Measurements from ENCODE around the gene MOCS3.

MOCS3 gene

DNA sequence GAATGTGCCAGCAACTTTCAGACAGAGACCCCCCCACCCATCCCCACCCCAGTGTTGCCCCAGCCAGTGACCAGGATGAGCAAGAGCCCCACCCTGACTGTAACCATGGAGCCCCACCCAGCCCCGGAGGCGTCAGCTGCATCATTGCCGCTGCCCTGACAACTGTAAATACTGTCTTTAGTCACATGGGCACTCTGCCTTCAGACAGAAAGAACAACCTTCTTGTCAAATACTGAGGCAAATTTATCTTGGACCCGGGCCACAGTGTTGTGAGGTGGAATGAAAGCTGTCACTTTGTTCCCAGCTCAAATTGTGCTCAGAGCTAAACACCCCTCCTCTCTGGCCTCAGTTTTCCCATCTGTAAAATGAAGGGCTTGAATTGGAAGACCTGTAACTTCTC is 23.7 kb downstream of the MOCS3 start:
- Histone ChIP-seq H2AFZ (ENCODE audit: low read length, unreplicated experiment) (no peak overlapping the region), H3K4me1 (ENCODE audit: control insufficient read depth, insufficient read depth, low read length, unreplicated experiment) (peaks cover 30% of the 10 kb centered on the region), H3K36me3 (ENCODE audit: insufficient read depth, low read length) (no peaks in the 10 kb centered on the region), H3K4me3 (ENCODE audit: low read depth, low read length) (no peak overlapping the region), H3K79me2 (ENCODE audit: control insufficient read depth, insufficient read depth, low read length, unreplicated experiment) (no peaks in the 10 kb centered on the region), H3K27me3 (ENCODE audit: insufficient read depth, low read length) (no peaks in the 10 kb centered on the region), H3K27ac (ENCODE audit: low read depth, low read length) (peak overlapping the region; percentile 43; the same call in 1 of the 2 replicates)

DNA sequence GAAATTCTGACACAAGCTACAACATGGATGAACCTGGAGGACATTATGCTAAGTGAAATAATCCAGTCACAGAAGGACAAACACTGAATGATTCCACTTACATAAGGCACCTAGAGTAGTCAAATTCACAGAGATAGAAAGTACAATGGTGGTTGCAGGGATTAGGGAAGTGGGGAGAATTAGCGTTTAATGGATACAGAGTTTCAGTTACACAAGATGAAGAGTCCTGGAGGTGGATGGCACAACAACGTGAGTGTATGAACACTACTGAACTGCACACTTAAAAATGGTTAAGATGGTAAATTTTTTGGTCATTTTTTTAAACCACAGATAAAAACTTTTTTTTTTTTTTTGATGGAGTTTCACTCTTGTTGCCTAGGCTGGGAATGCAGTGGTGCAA is 24.7 kb downstream of the MOCS3 start:
- no peaks in the 10 kb centered on the region for H3K79me2 ChIP-seq (ENCODE audit: control insufficient read depth, insufficient read depth, low read length, unreplicated experiment)
- no peak overlapping the region for H3K27ac ChIP-seq (ENCODE audit: low read depth, low read length)
- no peaks in the 10 kb centered on the region for H3K36me3 ChIP-seq (ENCODE audit: insufficient read depth, low read length)
- H2AFZ ChIP-seq (ENCODE audit: low read length, unreplicated experiment), result no peak overlapping the region
- no peak overlapping the region for H3K4me3 ChIP-seq (ENCODE audit: low read depth, low read length)
- H3K4me1 ChIP-seq (ENCODE audit: control insufficient read depth, insufficient read depth, low read length, unreplicated experiment), result peaks cover 30% of the 10 kb centered on the region
- no peaks in the 10 kb centered on the region for H3K27me3 ChIP-seq (ENCODE audit: insufficient read depth, low read length)

DNA sequence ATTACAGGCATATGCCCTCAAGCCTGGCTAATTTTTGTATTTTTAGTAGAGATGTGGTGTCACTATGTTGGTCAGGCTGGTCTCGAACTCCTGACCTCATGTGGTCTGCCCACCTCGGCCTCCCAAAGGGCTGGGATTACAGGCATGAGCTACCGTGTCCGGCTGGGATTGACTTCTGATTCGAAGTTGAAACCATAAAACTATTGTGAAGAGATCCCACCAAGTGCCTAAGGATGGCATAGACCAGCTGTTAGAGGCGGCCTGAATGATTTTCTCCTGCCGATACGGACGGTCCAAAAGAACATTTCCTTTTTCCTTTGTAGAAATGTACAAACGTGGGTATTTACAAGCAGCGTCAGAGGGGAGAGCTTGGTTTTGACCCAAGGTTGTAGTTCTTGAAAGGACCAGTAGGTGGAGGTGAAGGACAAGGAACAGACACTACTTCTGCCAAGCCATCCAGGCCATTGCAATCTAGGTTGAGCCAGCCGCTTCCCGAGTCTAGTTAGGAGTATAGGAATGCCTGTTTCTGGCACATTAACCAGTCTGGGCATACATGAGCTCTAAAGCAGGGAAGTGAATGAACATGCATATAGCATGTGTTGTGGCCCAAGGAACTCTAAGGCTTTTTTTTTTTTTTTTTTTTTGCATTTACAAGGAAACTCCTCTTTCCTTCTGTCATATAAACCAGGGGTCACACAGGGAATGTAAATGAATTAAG is 29.0 kb downstream of the MOCS3 start:
- peaks cover 2% of the 10 kb centered on the region for H3K4me1 ChIP-seq (ENCODE audit: control insufficient read depth, insufficient read depth, low read length, unreplicated experiment)
- H3K4me3 ChIP-seq (ENCODE audit: low read depth, low read length), result no peak overlapping the region
- no peak overlapping the region for H3K27ac ChIP-seq (ENCODE audit: low read depth, low read length)
- no peaks in the 10 kb centered on the region for H3K27me3 ChIP-seq (ENCODE audit: insufficient read depth, low read length)
- no peaks in the 10 kb centered on the region for H3K79me2 ChIP-seq (ENCODE audit: control insufficient read depth, insufficient read depth, low read length, unreplicated experiment)
- peak overlapping the region; percentile 61 for H2AFZ ChIP-seq (ENCODE audit: low read length, unreplicated experiment)
- H3K36me3 ChIP-seq (ENCODE audit: insufficient read depth, low read length), result no peaks in the 10 kb centered on the region

DNA sequence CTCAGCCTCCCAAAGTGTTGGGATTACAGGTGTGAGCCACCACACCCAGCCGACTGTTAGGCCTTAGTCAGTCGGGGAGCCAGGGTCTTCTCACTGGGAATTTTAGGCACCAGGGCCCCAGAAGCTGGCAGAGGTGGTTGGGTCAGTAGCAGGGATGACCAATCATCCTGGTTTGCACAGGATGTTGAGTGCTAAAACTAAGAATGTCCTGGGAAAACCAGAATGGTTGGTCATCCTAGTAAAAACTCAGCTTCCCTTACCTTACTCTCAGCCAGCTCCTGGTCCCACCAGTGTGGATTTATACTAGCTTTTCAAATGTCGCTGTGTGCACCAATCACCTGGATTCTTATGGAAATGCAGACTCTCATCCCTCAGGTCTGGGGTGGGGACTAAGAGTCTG is 32.5 kb downstream of the MOCS3 start:
- H3K27me3 ChIP-seq (ENCODE audit: insufficient read depth, low read length), result no peaks in the 10 kb centered on the region
- no peaks in the 10 kb centered on the region for H3K36me3 ChIP-seq (ENCODE audit: insufficient read depth, low read length)
- no peaks in the 10 kb centered on the region for H3K4me1 ChIP-seq (ENCODE audit: control insufficient read depth, insufficient read depth, low read length, unreplicated experiment)
- H2AFZ ChIP-seq (ENCODE audit: low read length, unreplicated experiment), result no peak overlapping the region
- no peak overlapping the region for H3K27ac ChIP-seq (ENCODE audit: low read depth, low read length)
- H3K79me2 ChIP-seq (ENCODE audit: control insufficient read depth, insufficient read depth, low read length, unreplicated experiment), result no peaks in the 10 kb centered on the region
- H3K4me3 ChIP-seq (ENCODE audit: low read depth, low read length), result no peak overlapping the region

DNA sequence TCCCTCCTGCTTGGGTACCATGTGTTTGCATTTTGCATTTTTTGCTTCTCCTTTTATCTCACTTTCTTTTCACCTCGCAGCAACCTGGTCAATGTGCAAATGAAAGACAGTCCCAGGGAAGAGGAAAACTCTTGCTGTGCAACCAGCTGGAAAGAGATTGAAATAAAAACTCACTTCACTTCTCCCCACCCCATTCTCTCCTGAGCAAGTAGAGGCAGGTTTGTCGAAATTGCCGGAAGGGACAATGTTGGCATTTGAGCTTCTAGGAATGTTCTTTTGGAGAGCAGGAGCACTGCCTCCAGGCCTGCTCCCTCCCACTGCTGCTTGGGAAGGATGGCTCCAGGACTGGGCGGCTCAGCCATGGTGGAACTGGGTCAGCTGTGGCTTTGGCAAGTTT is 33.7 kb downstream of the MOCS3 start:
- Histone ChIP-seq H3K27ac (ENCODE audit: low read depth, low read length) (no peak overlapping the region), H3K4me1 (ENCODE audit: control insufficient read depth, insufficient read depth, low read length, unreplicated experiment) (peaks cover 7% of the 10 kb centered on the region), H2AFZ (ENCODE audit: low read length, unreplicated experiment) (no peak overlapping the region), H3K4me3 (ENCODE audit: low read depth, low read length) (no peak overlapping the region), H3K36me3 (ENCODE audit: insufficient read depth, low read length) (no peaks in the 10 kb centered on the region), H3K27me3 (ENCODE audit: insufficient read depth, low read length) (no peaks in the 10 kb centered on the region), H3K79me2 (ENCODE audit: control insufficient read depth, insufficient read depth, low read length, unreplicated experiment) (no peaks in the 10 kb centered on the region)

DNA sequence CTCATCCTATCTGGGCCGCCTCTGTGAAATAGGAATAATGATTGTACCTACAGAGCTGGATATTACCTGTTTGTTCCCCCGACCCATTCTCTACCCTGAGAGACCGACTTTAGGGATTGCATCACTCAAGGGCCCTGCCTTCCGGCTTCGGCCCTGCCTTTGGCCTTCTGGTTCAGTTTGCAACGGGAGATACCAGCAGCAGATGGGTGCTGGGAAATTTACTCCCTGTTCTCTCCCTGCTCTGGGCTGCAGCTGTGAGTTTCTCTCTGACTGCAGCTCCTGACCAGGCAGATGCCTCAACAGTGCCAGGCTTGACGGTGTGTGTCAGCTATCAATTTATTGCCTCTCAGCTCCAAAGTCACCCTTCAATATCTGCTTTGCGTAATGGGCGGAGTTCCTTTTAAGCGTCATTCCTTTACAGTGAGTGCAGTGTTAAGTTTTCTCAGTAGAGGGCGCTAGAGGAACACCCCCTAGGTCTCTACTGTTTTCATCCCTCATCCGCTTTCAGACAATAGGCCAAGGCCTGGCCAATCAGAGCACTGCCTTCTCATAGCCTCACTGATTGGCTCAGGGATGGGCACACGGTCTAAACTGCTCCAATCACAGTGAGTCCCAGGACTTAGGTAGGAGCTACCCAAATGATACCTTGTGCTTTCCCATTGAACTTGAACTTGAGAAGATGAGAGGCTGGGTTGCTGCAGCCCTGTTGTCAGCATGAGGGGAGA is 34.3 kb downstream of the MOCS3 start:
- H3K4me3 ChIP-seq (ENCODE audit: low read depth, low read length), result no peak overlapping the region
- no peak overlapping the region for H2AFZ ChIP-seq (ENCODE audit: low read length, unreplicated experiment)
- H3K27me3 ChIP-seq (ENCODE audit: insufficient read depth, low read length), result no peaks in the 10 kb centered on the region
- H3K79me2 ChIP-seq (ENCODE audit: control insufficient read depth, insufficient read depth, low read length, unreplicated experiment), result no peaks in the 10 kb centered on the region
- H3K27ac ChIP-seq (ENCODE audit: low read depth, low read length), result no peak overlapping the region
- H3K36me3 ChIP-seq (ENCODE audit: insufficient read depth, low read length), result no peaks in the 10 kb centered on the region
- peaks cover 7% of the 10 kb centered on the region for H3K4me1 ChIP-seq (ENCODE audit: control insufficient read depth, insufficient read depth, low read length, unreplicated experiment)

DNA sequence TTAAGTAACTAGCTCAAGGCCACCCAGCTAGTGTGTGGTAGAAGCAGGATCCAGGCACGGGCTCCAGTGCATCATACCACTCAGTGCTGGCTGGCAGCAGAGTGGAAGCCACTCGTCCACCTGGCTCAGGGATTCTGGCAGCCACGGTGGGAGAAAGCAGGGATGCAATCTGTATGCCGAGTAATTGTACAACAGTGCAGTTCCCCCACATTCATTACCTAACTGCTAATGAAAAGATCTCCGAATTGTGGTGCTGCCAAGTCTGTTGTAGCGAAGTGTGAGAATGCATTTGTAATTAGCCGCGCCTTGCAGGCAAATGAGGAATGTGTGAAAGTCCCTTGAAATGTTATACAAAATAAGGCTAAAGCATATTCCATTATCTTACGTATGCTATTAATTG is 35.3 kb downstream of the MOCS3 start:
- no peaks in the 10 kb centered on the region for H3K79me2 ChIP-seq (ENCODE audit: control insufficient read depth, insufficient read depth, low read length, unreplicated experiment)
- no peak overlapping the region for H2AFZ ChIP-seq (ENCODE audit: low read length, unreplicated experiment)
- H3K36me3 ChIP-seq (ENCODE audit: insufficient read depth, low read length), result no peaks in the 10 kb centered on the region
- H3K27ac ChIP-seq (ENCODE audit: low read depth, low read length), result no peak overlapping the region
- H3K27me3 ChIP-seq (ENCODE audit: insufficient read depth, low read length), result no peaks in the 10 kb centered on the region
- no peak overlapping the region for H3K4me3 ChIP-seq (ENCODE audit: low read depth, low read length)
- H3K4me1 ChIP-seq (ENCODE audit: control insufficient read depth, insufficient read depth, low read length, unreplicated experiment), result peaks cover 7% of the 10 kb centered on the region

DNA sequence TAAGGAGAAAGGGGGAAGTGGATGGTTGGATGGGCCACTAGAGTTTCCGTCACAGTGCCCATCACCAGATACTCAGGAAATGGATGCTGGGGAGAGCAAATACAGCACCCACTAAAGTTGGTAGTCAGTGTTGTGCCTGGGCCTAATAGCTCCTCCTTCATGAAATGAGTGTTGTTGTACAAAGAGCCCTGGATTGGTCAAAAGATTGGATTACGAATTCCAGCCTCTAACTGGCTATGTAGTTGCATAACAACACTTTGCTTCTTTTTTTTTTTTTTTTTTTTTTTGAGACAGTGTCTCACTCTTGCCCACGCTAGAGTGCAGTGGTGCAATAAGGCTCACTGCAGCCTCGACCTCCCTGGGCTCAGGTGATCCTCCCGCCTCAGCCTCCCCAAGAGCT is 36.9 kb downstream of the MOCS3 start:
- no peak overlapping the region for H3K4me3 ChIP-seq (ENCODE audit: low read depth, low read length)
- peaks cover 7% of the 10 kb centered on the region for H3K4me1 ChIP-seq (ENCODE audit: control insufficient read depth, insufficient read depth, low read length, unreplicated experiment)
- H2AFZ ChIP-seq (ENCODE audit: low read length, unreplicated experiment), result no peak overlapping the region
- no peaks in the 10 kb centered on the region for H3K79me2 ChIP-seq (ENCODE audit: control insufficient read depth, insufficient read depth, low read length, unreplicated experiment)
- no peaks in the 10 kb centered on the region for H3K36me3 ChIP-seq (ENCODE audit: insufficient read depth, low read length)
- H3K27ac ChIP-seq (ENCODE audit: low read depth, low read length), result no peak overlapping the region
- no peaks in the 10 kb centered on the region for H3K27me3 ChIP-seq (ENCODE audit: insufficient read depth, low read length)

DNA sequence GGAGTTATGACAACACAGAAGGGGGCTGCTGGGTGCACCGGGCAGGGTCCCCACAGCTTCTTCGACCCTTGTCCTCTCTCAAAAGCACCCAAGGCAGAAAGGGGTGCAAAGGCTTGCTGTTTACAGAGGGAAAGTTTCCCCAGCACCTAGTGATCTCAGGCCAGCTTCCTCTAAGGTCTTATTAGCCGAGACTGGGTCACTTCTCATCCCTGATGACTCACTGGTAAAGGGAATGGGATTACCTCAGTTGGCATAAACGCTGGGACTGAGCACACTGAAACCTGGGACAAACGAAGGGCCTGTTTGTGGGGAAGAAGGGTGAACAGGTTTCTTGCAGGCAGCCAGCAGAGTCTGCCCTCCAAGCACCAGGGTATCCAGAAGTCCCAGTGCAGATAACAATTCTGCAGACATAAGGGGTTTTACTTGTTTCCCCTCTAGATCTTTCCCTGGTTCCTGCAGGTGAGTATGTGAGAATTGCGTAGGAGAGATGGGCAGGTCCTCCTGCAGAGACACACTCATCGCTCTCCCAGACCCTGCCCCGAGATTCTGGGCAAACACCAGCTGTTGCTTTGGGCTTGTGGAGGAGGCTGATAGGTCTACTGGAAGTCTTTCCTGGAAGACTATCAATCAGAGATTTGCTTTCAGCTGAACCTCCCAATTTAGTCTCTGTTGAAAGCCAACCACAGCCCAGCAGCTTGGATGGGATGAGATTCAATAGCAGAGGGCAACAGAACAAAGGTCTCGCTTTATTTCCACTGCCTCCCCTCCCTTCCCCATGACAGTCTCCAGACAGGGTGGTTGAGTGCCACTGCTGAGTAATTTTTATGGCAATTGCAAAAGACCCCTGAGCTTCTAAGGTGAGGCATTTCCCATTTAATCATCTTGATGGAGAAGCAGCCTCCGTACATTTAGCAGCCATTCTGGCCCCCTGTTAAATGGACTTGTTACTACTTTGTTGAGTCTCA is 38.6 kb downstream of the MOCS3 start:
- no peak overlapping the region for H3K27ac ChIP-seq (ENCODE audit: low read depth, low read length)

DNA sequence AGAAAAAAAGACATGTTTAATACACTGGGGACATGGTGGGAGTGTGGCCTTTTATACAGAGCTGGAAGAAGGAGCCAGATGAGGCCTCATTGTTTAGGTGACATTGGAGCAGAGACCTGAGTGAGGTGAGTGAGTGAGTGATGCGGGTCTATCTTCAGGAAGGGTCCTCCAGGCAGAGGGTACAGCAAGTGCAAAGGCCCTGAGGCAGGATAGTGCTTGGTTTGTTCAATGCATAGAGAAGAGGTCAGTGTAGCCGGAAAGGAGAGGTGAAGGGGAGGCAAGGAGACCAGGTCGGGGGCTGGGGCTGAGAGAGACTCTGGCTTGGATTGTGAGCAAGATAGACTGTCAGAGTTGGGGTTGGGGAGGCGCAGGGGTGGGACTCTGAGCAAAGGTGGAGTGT is 40.7 kb downstream of the MOCS3 start:
- no peaks in the 10 kb centered on the region for H3K36me3 ChIP-seq (ENCODE audit: insufficient read depth, low read length)
- H2AFZ ChIP-seq (ENCODE audit: low read length, unreplicated experiment), result no peak overlapping the region
- no peak overlapping the region for H3K27ac ChIP-seq (ENCODE audit: low read depth, low read length)
- H3K4me3 ChIP-seq (ENCODE audit: low read depth, low read length), result no peak overlapping the region
- no peaks in the 10 kb centered on the region for H3K27me3 ChIP-seq (ENCODE audit: insufficient read depth, low read length)
- H3K4me1 ChIP-seq (ENCODE audit: control insufficient read depth, insufficient read depth, low read length, unreplicated experiment), result peaks cover 7% of the 10 kb centered on the region
- no peaks in the 10 kb centered on the region for H3K79me2 ChIP-seq (ENCODE audit: control insufficient read depth, insufficient read depth, low read length, unreplicated experiment)

More for the DNA sequence above, 38.6 kb downstream of the MOCS3 start:
- peaks cover 7% of the 10 kb centered on the region for H3K4me1 ChIP-seq (ENCODE audit: control insufficient read depth, insufficient read depth, low read length, unreplicated experiment)
- no peak overlapping the region for H2AFZ ChIP-seq (ENCODE audit: low read length, unreplicated experiment)
- no peak overlapping the region for H3K4me3 ChIP-seq (ENCODE audit: low read depth, low read length)
- H3K36me3 ChIP-seq (ENCODE audit: insufficient read depth, low read length), result no peaks in the 10 kb centered on the region
- H3K27me3 ChIP-seq (ENCODE audit: insufficient read depth, low read length), result no peaks in the 10 kb centered on the region
- no peaks in the 10 kb centered on the region for H3K79me2 ChIP-seq (ENCODE audit: control insufficient read depth, insufficient read depth, low read length, unreplicated experiment)

Measured in ACC112 (cell line).